ENCODE measurements around the gene PBLD.
"Not testable (repeated sequence)": the region's sequence is repeated elsewhere in the genome, so short reads cannot be mapped to it uniquely, and the experiment has no call there.

DNA sequence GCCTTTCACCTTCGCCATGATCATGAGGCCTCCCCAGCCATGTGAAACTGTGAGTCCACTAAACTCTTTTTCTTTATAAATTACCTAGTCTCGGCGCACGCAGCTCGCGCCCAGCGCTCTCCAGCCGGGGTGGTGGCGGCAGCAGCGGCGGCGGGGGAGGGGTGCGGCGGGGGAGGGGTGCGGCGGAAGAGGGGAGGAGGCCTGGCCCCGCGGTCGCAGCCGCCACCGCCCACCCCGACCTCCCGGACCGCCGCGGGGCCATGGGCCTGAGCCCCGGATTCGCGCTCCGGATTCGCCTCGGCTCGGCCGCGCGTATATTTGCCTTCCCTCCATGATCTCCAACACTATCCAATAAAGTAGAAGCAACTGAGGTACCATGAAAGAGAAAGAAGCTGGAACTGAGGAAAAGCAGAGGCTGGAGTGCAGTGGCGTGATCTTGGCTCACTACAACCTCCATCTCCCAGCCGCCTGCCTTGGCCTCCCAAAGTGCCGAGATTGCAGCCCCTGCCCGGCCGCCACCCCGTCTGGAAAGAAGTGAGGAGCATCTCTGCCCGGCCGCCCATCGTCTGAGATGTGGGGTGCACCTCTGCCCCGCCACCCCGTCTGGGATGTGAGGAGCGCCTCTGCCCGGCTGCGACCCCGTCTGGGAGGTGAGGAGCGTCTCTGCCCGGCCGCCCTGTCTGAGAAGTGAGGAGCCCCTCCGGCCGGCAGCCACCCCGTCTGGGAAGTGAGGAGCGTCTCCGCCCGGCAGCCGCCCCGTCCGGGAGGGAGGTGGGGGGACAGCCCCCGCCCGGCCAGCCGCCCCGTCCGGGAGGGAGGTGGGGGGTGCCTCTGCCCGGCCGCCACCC is 53.6 kb downstream of the PBLD start:
- TF ChIP-seq, protein P1, sequence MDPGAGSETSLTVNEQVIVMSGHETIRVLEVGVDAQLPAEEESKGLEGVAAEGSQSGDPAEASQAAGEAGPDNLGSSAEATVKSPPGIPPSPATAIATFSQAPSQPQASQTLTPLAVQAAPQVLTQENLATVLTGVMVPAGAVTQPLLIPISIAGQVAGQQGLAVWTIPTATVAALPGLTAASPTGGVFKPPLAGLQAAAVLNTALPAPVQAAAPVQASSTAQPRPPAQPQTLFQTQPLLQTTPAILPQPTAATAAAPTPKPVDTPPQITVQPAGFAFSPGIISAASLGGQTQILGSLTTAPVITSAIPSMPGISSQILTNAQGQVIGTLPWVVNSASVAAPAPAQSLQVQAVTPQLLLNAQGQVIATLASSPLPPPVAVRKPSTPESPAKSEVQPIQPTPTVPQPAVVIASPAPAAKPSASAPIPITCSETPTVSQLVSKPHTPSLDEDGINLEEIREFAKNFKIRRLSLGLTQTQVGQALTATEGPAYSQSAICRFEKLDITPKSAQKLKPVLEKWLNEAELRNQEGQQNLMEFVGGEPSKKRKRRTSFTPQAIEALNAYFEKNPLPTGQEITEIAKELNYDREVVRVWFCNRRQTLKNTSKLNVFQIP (CRISPR knock-in tag; IDR thresholded peaks at IDR 0.05; ENCODE audit: borderline replicate concordance, low read depth) = not testable (repeated sequence)
- not testable (repeated sequence) for TF ChIP-seq TOX (CRISPR knock-in tag; IDR thresholded peaks at IDR 0.05; ENCODE audit: borderline replicate concordance); ESRRG (CRISPR knock-in tag; IDR thresholded peaks at IDR 0.05); CSDC2 (CRISPR knock-in tag; IDR thresholded peaks at IDR 0.05); SNAI2 (CRISPR knock-in tag; IDR thresholded peaks at IDR 0.05); ZFP3 (CRISPR knock-in tag; IDR thresholded peaks at IDR 0.05); RARB (CRISPR knock-in tag; IDR thresholded peaks at IDR 0.05)
- TF ChIP-seq, protein P2, sequence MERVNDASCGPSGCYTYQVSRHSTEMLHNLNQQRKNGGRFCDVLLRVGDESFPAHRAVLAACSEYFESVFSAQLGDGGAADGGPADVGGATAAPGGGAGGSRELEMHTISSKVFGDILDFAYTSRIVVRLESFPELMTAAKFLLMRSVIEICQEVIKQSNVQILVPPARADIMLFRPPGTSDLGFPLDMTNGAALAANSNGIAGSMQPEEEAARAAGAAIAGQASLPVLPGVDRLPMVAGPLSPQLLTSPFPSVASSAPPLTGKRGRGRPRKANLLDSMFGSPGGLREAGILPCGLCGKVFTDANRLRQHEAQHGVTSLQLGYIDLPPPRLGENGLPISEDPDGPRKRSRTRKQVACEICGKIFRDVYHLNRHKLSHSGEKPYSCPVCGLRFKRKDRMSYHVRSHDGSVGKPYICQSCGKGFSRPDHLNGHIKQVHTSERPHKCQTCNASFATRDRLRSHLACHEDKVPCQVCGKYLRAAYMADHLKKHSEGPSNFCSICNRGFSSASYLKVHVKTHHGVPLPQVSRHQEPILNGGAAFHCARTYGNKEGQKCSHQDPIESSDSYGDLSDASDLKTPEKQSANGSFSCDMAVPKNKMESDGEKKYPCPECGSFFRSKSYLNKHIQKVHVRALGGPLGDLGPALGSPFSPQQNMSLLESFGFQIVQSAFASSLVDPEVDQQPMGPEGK (CRISPR knock-in tag; IDR thresholded peaks at IDR 0.05; ENCODE audit: borderline replicate concordance) = not testable (repeated sequence)

All from SK-N-SH treated with all-trans-retinoic acid at 6 μM for 48 hours (cell line).